HG02763 (cell line): Measurements from ENCODE around the gene SLC24A1.

Source experiments
- ATAC-seq: cut with Tn5 transposase; IDR thresholded peaks from one replicate; pipeline ENCODE4 v1.9.1; 2021; ENCODE audit warnings: mild to moderate bottlenecking, moderate library complexity; ENCODE audit not compliant: unreplicated experiment

Gene SLC24A1

DNA sequence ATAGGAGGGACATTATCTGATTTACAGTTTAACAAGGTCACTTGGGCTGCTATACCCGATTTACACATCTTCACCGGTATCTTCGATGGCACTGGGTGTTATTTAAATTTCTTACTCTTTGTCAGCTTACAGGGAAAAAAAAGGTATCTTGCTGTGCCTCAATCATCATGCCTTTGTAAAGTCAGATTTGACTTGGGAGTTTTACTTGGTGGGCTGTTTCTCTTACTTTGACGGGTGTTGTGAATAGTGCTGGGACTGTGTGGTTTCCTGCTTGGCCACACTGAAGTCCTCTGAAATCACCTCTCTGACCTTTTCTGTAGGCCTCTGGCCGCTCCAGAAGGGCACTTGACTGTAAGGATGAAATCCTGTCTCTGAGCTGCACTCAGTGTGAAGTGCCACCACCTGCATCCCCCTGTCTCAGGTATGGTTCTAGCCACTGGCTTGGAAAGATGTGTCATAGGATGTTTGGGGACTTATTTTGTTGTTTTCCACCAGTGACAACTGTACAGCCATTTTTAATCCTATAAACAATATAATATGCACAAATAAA lies 3.1 kb upstream of the SLC24A1 start:
- no peak for ATAC-seq

DNA sequence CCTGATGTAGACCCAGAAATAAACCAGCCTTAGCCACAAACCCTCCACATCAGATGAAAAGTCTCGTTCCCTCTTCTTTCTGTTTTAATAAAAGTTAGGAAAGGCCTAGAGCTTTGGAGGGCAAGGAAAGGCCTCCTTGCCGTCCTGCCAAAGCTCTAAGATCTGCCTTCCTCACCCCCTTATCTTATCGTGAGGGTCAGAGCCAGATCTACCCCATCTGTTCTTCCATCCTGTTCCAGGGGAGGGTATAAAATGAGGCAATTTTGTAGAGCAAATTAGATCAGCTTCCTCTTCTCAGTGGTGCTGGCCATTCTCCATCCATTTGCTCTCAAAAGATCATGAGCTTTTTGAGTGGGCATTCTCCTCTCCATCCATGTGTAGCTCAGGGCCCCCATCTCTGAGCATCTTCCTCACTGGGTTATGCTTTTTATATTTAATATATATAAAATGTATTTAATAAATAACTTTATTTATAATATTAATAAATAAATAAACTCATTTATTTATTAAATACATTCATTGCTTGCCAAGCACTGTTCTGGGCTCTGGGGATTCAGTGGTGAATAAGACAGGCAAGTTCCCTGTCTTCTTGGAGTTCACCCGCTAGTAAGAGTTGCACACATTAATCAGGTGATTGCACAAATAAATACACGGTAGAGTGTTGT lies 2.0 kb upstream of the SLC24A1 start:
- ATAC-seq: no peak

DNA sequence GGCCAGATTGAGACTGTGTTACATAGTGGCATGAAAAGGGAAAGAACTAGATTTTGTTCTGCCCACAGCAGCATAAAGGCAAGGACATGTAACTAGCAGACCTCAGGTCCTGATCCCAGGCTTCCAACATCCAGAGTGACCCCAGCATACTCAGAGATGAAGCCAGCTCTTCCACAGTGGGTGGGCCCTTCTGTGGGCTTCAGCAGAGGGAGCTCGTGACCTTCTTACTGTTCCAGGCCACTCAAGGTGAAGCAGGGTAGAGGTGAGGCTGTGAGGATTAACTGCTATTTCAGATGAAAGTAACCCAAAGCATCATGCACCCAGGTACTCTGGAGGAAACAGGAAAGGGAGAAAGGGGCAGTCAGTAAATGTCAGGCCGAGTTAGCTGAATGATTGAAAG lies 905 bp upstream of the SLC24A1 start:
- no peak for ATAC-seq

DNA sequence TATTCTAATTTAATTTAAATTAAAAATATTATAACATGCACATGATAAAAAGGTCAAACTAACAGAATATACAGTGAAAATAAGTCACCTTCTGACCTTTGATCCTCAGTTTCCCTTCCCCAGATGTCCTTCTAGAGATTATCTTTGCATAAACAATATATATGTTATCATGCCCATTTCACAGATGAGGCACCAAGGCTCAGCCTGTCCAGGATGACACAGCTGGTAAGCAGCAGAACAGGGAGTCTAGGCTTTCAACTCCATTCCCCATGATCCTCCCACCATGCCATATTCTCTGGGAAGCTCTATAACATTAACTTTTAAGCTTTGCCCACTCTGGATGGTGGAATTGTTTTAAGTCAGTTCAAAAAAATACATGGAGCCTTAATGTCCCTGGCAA lies 1.4 kb downstream of the SLC24A1 start:
- ATAC-seq: no peak

DNA sequence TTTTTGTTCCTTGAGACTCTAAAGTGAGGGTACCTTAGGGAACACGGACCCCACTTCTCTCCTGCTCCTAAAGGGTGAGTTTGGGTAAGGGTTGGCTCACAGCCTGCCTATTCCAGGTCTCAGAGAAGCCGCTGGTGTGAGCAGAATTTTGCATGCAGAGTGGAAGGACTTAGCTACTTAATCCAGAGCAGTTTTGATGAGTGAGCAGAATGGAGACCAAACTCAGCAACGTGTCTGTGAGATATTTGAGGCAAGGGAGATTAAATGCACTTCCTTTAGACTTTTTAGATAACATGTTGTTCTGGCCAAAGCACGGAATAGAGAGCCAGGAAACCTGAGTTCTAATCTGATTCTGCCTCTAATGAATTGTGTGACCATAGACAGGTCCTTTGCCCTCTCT lies 5.1 kb downstream of the SLC24A1 start:
- no peak for ATAC-seq

DNA sequence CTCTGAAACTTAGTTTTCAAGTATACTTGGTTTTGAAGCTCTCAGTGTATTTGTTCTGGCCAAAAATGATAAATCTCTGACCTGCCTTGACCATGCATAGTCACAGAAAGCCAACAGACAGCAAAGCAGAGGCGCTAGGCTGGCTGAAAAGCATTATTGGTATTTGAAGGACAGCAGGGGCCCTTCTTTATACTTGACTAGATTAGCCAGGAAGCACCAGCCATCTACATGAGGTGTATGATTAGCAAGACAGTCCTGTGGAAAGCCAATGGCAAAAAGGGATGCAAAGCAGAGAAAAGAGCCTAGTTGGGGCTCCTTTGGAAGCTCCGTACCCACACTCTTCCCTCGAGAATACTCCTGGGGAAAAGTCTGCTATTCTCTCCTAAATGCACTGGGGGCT lies 7.8 kb downstream of the SLC24A1 start:
- ATAC-seq: no peak

DNA sequence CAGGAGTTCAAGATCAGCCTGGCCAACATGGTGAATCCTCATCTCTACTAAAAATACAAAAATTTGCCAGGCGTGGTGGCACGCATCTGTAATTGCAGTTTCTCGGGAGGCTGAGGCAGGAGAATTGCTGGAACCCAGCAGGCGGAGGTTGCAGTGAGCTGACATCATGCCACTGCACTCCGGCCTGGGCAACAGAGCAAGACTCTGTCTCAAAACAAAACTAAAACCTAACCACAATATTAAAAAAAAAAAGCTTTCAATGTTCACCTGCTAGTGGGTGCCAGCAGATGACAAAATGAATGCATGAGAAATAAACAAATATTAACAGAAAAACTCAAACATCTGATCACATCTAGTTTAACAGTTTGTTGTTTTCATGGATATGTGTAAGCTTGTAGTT lies 9.0 kb downstream of the SLC24A1 start:
- ATAC-seq: no peak

DNA sequence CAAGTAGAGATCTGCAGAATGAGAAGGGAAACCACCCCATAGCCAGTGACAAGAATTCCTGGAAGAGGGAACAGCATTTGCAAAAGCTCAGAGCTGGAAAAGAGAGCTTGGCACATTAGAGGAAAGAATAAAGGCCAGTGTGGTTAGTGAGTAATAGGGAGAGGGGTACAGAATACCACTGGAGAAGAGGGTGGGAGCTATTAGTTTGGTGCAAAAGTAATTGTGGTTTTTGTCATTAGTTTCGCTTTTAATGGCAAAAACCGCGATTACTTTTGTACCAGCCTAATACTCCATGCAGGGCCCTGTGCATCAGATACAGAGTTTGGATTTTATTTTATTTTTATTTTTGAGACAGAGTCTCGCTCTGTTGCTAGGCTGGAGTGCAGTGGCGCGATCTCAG lies 9.8 kb downstream of the SLC24A1 start:
- no peak for ATAC-seq

DNA sequence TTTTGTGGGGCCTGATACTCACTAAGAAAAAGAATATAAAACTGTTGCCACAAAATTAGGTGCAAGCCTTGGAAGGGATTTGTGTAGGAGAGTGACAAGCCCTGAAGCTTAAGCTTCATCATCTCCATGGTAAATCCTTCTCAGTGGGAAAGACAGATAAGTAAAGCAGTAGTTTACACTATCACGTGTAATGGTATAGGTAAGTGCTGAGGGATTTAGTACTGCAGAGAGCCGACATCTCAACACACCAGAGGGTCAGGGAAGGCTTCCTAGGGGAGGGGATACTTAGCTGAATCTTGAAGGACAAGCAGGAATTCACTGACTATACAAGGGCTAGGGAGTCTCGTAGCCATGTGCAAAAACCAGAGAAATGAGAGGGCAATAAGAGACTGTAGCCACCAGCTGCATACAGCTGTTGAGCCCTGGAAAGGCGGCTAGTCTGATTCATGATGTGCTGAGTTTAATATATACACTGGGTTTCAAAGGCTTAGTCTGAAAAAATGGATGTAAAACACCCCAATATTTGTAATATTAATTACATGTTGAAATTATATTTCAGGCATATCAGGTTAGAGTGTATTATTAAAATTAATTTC lies 11.1 kb downstream of the SLC24A1 start:
- ATAC-seq: no peak

DNA sequence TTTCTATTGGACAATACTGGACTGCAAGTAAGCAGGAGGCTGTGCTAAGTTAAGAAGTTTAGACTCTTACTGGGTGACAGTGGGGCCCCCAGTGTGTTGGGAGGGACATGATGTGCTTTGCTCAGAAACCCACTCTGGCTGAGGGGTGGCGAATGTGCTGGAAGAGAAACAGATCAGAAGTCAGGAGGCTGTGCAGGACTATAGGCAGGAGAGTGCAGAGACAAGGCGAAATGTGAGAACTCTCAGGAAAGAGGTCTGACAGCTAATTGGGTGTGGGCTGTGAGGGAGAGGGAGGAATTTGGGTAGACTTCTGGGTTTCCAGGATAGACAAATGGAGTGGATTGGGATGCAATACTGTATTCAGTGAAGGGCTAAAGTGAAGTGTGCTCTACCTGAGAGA lies 12.0 kb downstream of the SLC24A1 start:
- ATAC-seq: no peak

DNA sequence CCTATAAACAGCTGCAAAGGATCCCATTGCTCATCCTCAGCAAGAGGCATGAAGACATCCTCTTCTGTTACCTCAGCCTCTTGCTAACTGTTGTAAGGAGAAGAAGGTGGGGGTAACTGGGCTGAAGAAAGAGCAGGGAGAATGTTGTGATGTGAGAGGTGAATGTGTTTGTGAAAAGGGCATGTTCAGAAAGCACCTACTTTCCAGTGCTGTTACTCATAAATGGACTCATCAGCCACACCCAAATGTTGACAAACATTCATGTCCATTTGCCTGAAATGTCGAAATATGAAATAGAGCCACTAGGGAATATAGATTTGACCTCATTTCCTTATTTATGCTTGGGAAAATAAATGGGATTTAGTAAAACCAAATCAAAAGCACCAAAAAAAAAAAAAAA lies 12.6 kb downstream of the SLC24A1 start:
- no peak for ATAC-seq

DNA sequence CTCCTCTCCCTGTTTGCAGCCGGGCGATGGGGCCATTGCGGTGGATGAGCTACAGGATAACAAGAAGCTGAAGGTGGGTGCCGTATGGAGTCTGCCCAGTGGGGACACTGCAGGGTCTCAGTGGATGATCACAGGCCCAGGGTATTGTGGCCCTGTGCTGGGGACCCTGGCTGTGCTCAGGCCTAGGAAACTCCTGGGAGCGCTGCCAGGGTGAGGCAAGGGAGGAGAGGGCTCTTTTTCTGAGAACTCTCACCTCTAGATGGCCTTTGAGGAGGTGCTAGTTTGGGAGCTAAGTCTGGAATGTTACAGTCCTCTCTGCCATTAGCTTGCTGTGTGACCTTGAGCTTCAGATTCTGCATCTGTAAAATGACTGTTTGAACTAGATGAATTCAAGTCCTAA lies 16.4 kb downstream of the SLC24A1 start:
- ATAC-seq: no peak

DNA sequence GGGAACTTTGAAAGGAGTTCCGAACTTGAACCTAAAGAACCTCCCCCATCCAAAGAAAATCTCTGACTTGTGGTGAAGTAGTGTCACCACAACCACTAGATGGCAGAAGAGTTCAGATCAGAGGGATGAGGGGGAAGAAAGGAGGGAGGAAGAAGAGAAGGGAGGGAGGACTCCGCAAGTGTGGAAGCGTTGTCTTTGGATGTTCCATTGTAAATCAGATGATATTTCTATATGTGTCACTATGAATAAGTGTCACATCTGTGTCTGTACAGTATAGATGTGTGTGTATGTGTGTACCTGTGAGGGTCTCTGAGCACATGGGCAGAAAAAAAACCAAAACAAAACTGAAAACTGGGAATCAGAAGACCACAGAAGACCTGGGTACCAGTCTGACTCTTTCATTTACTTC lies 16.9 kb downstream of the SLC24A1 start:
- ATAC-seq: no peak

DNA sequence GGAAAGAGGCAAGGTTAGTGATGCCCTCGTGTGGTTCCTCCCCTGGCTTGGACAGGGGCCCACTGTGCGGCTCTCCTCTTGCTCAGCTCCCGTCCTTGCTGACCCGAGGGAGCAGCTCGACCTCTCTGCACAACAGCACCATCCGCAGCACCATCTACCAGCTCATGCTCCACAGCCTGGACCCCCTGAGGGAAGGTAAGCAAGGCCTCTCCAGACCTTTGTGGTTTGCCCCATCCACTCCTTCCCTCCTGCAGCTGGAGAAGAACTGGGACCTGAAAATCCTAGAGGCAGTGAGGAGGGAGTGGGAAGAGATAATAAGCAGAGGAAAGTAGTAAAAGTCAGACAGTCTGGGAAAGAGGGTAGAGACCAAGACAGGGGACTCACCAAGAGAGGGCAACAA lies 17.8 kb downstream of the SLC24A1 start:
- ATAC-seq: no peak

DNA sequence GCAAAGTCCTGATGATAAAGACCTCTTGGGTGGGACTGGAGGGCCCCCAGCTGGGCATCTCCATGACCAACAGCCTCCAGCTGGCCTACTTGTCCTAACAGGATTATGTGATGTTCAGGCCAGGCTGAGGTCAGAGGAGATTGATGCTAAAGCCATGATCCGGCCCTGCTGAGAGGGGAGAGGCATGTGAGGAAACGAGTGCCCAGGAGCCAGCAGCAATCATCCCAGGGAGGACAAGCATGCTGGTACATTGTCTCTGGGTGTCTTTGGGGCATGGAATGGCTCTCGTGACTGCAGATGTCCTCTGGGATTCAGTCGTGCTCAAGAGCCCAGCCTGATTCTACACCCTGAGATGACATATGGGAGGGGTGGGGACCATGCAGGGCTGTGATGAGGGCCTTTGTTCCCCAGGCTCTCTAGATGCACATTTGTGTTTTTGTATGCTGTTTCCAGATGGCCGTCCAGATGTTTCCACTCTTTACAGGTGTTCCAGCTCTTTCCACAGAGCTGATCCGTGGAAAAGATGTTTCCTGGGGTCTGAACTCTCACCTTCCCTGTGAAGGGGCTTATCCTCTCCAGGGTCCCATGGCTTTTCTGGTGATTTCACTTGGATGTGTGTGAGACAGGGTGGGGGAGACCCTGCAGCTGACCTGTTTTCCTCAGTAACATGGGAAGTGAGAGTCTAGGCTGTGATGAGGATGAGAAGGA lies 20.2 kb downstream of the SLC24A1 start:
- ATAC-seq: no peak

DNA sequence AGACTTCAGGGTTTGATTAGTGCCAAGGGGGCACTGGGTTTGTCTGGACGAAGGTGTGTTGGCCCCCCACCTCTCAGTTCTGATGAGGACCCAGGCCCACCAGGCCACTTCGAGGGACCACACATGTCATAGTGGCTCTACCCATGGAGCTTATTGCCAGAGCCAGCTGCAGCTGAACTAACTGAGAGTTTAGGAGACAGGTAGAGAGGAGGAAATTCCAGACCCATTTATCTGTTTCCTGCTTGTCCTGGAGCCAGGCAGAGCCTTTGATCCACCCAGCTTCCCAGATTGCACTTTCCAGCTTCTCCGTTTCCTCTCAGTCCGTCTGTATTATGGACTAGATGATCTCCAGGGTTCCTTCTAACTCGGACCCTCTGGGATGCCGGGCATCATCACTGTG lies 20.9 kb downstream of the SLC24A1 start:
- no peak for ATAC-seq

DNA sequence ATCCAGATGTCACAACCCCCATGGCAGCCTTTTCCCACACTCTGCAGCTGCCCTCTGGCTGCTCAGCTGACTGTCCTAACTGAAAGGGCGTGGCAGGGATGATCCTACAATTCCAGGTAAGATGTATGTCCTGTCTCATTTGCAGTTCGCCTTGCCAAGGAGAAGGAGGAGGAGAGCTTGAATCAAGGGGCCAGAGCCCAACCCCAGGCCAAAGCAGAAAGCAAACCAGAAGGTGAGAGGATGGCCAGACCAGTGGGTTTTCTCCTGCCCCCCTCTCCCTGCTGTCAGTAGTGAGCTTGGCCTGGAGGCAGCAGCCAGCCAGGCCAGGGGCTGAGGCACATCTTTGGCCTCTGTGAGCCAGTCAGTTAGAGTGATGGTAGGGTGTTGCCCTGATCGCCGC lies 22.5 kb downstream of the SLC24A1 start:
- no peak for ATAC-seq

DNA sequence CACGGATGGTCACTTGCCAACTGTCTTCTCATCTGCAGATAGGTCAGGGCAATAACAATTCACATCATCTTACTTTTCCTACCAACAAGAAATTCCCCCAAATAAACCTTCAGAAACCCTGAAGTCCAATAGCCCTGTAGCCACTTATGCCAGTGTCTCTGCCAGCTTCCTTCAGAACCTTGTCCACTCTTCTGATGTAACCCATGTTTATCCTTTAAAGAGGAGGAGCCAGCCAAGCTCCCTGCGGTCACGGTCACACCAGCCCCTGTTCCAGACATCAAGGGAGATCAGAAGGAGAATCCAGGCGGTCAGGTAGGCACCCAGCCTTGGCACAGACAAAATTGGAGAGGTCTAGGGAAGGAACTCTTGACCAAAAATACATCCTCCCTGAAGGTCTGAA lies 23.7 kb downstream of the SLC24A1 start:
- ATAC-seq: no peak

DNA sequence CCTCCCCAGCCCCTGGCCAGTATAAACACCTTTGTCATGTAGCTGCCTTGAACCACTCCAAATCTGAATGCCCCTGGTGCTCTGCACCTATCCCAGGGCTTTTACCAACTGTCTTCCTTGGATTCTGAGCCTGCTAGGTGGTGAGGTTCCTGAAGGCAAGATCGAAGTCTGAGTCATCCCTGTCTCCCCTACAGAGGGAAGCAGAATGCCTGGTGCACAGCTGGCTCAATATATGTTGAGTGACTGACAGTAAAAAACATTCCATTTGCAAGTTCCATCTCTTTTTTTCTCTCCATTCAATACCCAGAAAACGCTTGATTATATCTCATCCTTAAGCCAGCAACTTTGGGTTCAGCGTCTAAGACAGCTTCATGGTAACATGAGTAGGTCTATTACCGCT lies 24.7 kb downstream of the SLC24A1 start:
- ATAC-seq: no peak

DNA sequence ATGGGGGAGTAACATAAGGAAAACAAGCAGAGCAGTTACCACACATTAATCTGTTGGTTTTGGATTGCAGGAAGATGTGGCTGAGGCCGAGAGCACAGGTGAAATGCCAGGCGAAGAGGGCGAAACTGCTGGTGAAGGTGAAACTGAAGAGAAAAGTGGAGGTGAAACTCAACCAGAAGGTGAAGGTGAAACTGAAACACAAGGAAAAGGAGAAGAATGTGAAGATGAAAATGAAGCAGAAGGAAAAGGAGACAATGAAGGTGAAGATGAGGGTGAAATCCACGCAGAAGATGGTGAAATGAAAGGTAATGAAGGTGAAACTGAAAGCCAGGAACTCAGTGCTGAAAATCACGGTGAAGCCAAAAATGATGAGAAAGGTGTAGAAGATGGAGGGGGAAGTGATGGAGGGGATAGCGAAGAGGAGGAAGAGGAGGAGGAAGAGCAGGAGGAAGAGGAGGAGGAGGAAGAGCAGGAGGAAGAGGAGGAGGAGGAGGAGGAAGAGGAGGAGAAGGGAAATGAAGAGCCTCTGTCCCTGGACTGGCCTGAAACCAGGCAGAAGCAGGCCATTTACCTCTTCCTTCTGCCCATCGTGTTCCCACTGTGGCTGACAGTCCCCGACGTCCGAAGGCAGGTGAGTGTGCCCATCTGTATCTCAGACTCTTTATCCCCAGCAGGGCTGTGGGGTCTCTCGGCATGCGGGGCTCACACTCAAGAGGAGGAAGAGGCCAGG lies 28.7 kb downstream of the SLC24A1 start:
- no peak for ATAC-seq

DNA sequence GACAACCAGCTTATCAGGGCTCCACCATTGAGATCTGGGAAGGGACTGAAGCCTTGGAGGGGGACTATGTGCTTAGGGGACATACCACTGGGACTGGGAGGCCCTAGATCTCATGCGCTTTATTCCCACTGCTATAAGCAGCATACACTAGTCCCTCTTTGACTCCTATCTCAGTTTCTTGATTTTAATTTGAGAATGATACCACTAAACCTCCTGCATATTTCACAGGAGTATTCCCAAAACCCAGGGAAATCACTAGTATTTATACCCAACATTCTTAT lies 29.2 kb downstream of the SLC24A1 start:
- no peak for ATAC-seq
